VCaP (cell line): Measurements from ENCODE around the gene KLK13.

Experiments
- H3K27ac ChIP-seq: fragments of 450-650 bp; 2 replicates; pipeline ENCODE4 v1.5.1; 2017
- CTCF ChIP-seq: fragments of 450-650 bp; conservative IDR thresholded peaks from 2 replicates; pipeline ENCODE4 v1.5.1; 2017; ENCODE audit warnings: mild to moderate bottlenecking, moderate library complexity

The KLK13 gene

GRCh38 chr19:51010066-51010795, 54.7 kb downstream of the KLK13 start:
- no peak for TF ChIP-seq CTCF
- no peak overlapping the region for H3K27ac ChIP-seq

- no peak for TF ChIP-seq CTCF
- H3K27ac ChIP-seq: no peak overlapping the region
Observed at GRCh38 chr19:51009061-51009891, 55.6 kb downstream of the KLK13 start.

- no peak for TF ChIP-seq CTCF
Observed at GRCh38 chr19:51007488-51007887, 57.4 kb downstream of the KLK13 start.

GRCh38 chr19:51006406-51006805, 58.5 kb downstream of the KLK13 start:
- no peak for TF ChIP-seq CTCF
- no peak overlapping the region for H3K27ac ChIP-seq

More at GRCh38 chr19:51007488-51007887, 57.4 kb downstream of the KLK13 start:
- H3K27ac ChIP-seq: no peak overlapping the region
